Activated effector memory CD4-positive, alpha-beta T cell treated with anti-CD3 and anti-CD28 coated beads, Interleukin-2, amount 50 U/mL, for 16 hours (primary cell): ENCODE results near the gene C9orf72.

Experiments used
- DNase-seq: peaks from one replicate; pipeline ENCODE4 v3.0.0-alpha.2; 2020

The C9orf72 gene

GRCh38 chr9:27537756-27538155 lies 35.5 kb downstream of the C9orf72 start:
- no peak for DNase-seq

DNA sequence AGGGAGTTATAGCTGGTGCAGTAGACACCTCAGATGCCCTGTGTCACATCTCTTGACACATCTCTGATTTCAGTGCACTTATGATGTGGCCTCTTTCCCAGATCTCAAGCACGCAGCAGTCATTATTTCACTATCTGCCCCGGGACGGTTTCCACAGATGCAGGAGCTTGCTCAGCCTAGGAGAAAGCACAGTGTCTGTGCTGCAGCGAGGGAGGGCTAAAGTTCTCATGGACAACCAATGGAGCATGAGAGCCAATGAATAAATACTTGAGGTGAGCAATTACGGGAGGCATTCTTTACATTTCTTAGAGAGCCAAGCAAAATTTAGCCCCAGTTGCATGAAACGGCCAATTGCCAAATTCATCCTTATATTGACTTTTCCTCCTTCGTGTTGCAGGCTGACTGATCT lies 36.2 kb downstream of the C9orf72 start:
- DNase-seq = no peak

DNA sequence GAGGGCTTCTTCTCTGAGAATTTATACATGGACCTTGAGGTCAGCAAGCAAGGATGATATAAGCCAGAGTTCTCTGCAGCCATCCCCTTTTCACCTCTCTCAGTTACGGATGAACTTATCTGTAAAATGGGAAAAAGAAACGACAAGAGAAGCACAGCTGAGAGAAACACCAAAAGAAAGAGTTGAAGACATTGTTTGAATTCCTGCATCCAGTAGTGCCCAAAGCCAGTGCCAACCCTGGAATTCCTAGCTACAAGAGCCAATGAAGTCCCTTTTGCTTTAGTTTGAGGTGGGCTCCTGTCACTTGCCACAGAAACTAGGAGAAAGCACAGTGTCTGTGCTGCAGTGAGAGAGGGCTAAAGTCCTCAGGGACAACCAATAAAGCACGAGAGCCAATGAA lies 37.1 kb downstream of the C9orf72 start:
- no peak for DNase-seq

DNA sequence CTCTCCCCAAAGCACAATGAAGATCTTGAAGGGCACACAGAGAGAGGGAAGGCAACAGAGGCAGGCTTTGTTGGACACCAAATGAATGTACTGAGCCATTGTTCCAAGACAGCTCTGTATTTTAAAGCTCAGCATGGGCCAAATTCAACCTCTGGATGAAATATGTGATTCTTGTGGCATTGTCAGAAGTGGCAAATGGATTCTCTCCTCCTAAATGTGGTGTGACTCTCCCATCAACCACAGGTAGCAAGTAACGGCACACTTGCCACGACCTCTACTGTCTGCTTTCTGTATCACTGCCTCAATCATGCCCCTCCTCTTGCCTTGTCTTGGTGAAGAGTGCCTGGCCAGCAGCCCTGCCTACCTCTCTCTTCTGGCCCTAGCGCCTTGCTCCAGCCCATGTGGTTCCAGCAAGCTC lies 37.6 kb downstream of the C9orf72 start:
- DNase-seq = no peak

- no peak for DNase-seq
Observed at GRCh38 chr9:27534658-27535209, 38.5 kb downstream of the C9orf72 start.

GRCh38 chr9:27534131-27534530 lies 39.1 kb downstream of the C9orf72 start:
- no peak for DNase-seq

- DNase-seq = no peak
Observed at GRCh38 chr9:27533311-27533710, 40.0 kb downstream of the C9orf72 start.

DNA sequence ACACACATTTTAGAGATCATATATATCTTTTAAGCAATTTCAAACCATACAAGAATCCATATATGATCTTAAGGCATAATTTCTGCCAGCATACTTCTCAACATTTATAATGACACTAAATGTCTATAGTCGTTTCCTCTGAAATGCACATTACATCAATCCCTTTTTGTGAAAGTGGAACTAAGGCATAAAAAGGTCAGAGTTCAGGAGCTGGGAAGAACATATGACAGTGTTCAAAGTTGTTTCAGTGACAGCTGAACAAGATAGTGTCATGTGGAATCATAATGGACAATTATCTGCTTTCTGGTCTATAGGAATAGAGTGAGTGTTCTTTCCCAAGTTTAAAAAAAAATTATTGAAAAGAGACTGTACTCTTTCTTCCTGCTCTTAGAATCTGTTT lies 41.2 kb downstream of the C9orf72 start:
- DNase-seq = no peak

DNA sequence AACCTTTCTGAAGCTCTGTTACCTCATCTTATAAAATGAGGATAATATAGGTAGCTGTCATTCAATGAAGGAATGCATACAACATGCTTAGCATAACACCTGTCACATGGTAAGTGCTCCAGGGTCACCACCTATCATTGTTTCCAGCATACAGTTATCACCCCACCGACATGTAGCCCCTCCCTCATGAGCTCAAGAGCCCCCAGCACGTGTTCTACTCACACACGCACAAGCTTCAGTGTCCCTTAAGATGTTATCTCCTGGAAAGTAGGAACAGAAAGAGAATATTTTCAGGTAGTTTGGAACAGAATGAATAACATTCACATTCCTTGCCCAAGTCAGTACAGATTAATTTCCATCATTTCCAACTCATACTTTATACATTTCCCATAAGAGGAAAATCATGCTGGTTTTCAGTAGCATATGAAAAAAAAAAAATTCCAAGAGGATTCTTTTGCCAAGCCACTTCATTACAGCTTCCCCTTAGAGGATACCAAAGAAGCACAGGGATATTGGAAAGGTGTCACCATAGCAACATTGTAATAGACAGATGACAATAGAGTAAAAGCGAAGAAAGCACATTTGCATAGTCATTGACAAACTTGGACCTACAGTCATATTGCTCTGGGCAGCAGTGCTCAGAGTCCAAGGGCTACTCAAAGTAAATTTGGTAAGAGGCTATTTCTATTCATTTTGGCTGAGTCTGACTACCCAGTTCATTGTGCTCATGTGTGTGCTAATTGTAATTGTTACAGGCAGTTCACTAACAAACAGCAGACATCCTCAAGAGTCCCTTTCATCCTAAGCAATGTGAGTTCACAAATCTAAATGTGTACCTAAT lies 42.1 kb downstream of the C9orf72 start:
- DNase-seq = no peak

- peak; percentile 91 for DNase-seq
Observed at GRCh38 chr9:27529316-27530278, 43.7 kb downstream of the C9orf72 start, which contains the start of gene MOB3B. Gene MOB3B, minus strand, starts transcription at chr9:27529814. Its CDS starts 74,264 bp downstream, at chr9:27455550.

DNA sequence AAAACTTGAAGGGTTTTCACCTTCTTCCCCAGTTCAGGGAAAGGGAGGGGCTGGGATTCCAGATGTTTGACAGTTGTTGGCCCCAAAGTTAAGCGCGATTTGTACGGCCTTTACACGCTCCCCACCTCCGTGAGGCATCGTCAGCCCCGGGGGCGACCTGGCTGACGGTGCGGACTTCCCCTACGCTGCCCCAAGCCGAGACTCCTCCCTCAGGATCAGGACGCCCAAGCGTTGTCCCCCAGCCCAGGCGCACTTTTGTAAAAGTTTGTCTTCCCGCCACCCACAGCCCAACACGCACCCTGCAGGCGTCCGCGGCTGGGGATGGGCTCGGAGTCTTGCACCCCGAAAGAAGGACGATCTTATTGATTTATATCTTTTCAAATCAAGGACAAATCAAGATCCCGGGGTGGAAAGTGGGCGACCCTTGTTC lies 44.4 kb downstream of the C9orf72 start:
- peak; percentile 79 for DNase-seq

GRCh38 chr9:27528076-27528885 lies 45.0 kb downstream of the C9orf72 start:
- peak; percentile 81 for DNase-seq

- no peak for DNase-seq
Observed at GRCh38 chr9:27527702-27528075, 45.6 kb downstream of the C9orf72 start.

DNA sequence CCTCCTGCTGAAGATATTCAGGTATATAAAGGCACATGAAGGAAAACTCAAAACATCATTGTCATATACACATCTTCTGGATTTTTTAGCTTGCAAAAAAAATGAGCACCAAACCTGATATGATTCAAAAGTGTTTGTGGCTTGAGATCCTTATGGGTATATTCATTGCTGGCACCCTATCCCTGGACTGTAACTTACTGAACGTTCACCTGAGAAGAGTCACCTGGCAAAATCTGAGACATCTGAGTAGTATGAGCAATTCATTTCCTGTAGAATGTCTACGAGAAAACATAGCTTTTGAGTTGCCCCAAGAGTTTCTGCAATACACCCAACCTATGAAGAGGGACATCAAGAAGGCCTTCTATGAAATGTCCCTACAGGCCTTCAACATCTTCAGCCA lies 49.0 kb downstream of the C9orf72 start, which contains the start of gene IFNK:
TSS of gene IFNK (plus strand) at position 55 of the 400 bp plus-strand sequence. CDS start at position 102, 47 bp downstream.
- no peak for DNase-seq

DNA sequence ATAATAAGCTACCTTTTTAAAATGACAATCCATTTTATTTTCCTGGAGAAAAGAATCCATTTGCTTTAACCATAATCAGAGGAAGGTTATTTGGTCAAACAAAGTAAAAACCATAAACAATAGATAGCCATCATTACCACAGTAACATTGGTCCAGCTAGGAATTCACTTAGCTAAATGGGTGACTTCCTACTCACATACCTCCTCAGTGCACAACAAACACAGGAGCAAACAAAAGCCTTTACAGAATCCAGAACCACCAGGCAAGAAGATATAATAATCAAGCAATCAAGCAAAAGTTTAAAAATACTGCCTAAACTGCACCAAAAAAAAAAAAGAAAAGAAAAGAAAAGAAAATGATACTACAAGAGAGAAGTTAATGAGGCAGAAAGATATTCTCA lies 50.1 kb downstream of the C9orf72 start:
- DNase-seq = no peak

GRCh38 chr9:27520986-27521385 lies 52.3 kb downstream of the C9orf72 start:
- DNase-seq = no peak

- no peak for DNase-seq
Observed at GRCh38 chr9:27519466-27520465, 53.5 kb downstream of the C9orf72 start.

DNA sequence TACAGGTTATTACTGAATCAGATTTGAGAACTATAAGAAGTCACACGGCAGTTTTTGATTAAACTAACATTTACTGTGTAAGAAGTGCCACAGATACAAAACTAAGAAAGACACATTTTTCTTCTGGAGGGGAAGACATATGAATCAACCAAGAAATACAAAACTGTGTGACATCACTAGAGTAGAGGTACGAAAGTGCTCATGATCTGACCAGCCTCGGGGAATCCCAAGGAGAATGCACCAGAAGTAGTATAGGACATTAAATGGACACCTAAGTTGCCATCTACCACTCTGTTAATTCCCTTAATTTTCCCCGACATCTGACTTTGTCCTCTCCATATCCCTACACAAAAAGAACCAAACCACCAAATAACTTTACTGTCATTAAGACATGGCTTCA lies 54.5 kb downstream of the C9orf72 start:
- DNase-seq = no peak

- no peak for DNase-seq
Observed at GRCh38 chr9:27518006-27518405, 55.3 kb downstream of the C9orf72 start.

DNA sequence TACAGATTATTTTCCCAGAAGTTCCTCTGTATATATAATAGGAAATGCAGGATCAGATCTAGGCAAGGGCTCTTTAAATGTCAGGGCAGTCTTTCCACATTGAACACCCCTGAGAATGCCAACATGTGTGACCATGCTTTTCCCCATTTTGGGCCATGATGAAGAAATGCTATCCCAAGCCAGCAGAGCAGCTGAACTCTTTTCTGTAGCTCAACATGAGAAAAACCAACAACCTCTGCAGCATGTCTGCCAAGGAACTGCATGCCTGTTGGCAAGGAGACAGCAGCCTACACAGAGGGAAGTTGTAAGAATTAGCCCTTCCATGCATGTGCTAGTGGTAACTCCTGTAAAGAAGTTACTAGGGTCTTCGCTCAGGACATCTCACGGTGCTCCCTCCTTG lies 58.7 kb downstream of the C9orf72 start:
- no peak for DNase-seq

GRCh38 chr9:27511771-27512170 lies 61.5 kb downstream of the C9orf72 start:
- no peak for DNase-seq
